ENCODE data around the gene SLC26A1. TPM values are rescaled to one million over a fixed set of nuclear protein-coding genes. Genes with fewer than 3 reads are reported as not detected.

Gene SLC26A1
- total and polyA plus RNA-seq, 8 donors, result 0.35 to 8.6 (median 5.2) TPM

DNA sequence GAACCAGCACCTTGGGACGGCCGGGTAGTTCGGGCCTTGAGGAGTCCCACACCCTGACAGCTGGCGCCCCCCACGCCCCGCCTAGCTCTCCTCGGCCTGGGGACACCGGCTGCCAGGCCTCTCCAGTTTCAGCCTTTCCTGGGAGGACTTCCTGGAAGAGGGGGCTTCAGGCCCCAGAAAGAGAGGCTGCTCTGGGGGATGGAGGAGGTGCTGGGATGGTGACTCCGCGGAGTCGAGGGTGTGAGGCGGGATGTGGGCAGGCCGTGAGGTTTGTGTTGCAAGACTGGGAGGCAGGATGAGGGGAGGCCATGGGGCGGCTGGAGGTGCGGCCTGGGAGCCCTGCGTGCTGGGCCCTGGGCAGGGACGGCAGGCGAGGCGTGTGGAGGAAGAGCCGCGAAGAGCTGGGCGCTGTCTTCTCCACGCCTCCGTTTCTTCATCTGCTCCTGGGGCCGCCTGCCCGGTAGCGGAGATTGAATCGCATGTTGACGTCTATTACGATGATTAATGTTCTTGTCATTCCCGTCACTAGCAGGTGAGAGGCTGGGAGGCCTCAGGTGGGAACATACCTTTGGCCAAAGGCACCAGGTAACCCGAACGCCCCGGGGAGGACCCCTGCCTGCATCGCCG lies 17.3 kb upstream of the SLC26A1 start:
- intact Hi-C loops (cut with DNase I), result no loop called here
- Histone ChIP-seq H3K4me1 (peaks cover 15 to 29% of the 10 kb centered on the region in 2 donors), H3K27ac (peak overlapping the region; percentile 56 to 66), H3K27me3 (peaks cover 20 to 57% of the 10 kb centered on the region in 2 donors), H3K9me3 (no peaks in the 10 kb centered on the region), H3K4me3 (peak overlapping the region; percentile 56 to 62), H3K36me3 (no peaks in the 10 kb centered on the region)
- DNase-seq (peak; percentile 29 to 91 (median 59)), ATAC-seq (peak; percentile 51)
- TF ChIP-seq, protein P1, sequence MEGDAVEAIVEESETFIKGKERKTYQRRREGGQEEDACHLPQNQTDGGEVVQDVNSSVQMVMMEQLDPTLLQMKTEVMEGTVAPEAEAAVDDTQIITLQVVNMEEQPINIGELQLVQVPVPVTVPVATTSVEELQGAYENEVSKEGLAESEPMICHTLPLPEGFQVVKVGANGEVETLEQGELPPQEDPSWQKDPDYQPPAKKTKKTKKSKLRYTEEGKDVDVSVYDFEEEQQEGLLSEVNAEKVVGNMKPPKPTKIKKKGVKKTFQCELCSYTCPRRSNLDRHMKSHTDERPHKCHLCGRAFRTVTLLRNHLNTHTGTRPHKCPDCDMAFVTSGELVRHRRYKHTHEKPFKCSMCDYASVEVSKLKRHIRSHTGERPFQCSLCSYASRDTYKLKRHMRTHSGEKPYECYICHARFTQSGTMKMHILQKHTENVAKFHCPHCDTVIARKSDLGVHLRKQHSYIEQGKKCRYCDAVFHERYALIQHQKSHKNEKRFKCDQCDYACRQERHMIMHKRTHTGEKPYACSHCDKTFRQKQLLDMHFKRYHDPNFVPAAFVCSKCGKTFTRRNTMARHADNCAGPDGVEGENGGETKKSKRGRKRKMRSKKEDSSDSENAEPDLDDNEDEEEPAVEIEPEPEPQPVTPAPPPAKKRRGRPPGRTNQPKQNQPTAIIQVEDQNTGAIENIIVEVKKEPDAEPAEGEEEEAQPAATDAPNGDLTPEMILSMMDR (IDR thresholded peaks at IDR 0.05), result no peak

DNA sequence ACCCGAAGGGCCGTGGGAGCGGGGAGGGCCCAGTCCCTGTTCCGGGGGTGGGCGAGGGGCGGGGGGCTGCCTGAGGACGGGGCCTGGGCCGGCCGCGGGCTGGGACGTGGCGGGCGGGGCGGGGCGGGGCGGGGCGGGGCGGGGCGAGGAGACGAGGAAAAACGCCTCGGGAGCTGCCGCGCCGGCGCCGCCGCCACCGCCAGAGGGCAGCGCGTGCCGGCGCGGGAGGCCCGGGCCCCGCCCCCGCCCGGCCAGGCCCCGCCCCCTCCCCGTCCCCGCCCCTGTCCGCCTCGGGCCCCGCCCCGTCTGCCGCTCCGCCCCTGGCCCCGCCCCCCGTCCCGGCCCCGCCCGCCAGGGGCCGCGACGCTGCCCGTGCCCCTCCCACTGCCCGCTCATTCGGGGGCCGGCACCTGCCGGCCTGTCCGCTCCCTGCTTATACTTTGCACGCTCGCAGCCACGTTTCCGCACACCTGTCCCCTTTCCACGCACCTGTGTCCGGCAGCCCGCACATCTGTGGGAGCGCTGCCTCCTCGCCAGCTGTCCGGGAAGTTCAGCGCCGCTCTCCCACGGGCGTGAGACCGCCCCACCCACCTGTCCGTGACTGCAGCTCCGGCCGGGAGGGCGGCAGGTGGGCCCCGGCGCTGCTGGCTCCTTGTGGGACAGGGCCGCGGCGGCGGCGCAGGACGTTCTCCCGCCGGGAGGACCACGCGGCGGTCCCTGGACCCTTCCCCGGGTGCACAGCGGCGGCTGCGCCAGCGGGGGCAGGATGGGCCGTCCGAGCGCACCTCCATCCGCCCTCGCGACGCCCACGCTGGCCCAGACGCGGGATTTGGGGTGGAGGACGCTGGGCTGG lies 16.6 kb upstream of the SLC26A1 start:
- Histone ChIP-seq H3K27ac (peak overlapping the region in 1 of 2 donors; percentile 66), H3K4me1 (peaks cover 15 to 29% of the 10 kb centered on the region in 2 donors), H3K9me3 (no peaks in the 10 kb centered on the region), H3K4me3 (peak overlapping the region; percentile 56 to 62), H3K36me3 (no peaks in the 10 kb centered on the region), H3K27me3 (peaks cover 25 to 64% of the 10 kb centered on the region in 2 donors)
- intact Hi-C loops (cut with DNase I), result no loop called here
- peak; percentile 43 to 93 (median 72) for DNase-seq
- peak; percentile 78 for ATAC-seq
- TF ChIP-seq, protein P1 (IDR thresholded peaks at IDR 0.05), result no peak

DNA sequence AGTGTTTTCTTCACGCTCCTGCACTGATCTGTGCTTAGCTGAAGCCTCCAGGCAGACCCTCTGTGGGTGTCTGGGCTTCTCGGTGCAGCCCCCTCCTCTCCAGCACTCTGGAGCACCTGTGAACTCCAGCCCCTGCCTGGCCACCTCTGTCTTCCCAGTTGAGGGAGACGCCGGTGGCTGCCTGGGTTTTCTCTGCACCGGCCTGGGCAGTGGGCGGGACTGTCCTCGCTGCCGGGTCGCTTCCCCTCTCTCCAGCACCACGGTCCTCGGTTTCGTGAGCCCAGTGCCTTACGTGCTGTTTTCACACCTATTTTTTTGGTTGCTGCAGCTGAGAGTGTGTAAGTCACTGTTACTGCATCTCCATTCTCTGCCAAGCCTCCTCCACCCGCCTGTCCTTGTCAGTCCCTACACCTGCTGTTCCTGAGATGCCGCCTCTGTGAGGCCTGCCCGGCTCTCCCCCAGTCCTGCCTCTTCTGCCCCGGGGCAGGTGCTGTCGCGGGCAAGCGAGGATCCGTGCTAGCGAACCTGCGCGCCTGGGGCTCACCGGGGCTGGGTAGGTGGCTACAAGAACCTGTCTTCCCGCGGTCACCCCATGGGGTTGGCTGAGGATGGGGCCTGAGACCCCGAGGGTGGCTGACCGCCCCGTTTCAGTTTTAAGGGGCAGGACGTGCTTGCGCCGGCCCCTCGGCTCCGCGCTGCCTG lies 15.8 kb upstream of the SLC26A1 start:
- DNase-seq, result peak in 1 of 4 donors; percentile 59
- H3K27ac ChIP-seq, result no peak overlapping the region
- intact Hi-C loops (cut with DNase I), result no loop called here

DNA sequence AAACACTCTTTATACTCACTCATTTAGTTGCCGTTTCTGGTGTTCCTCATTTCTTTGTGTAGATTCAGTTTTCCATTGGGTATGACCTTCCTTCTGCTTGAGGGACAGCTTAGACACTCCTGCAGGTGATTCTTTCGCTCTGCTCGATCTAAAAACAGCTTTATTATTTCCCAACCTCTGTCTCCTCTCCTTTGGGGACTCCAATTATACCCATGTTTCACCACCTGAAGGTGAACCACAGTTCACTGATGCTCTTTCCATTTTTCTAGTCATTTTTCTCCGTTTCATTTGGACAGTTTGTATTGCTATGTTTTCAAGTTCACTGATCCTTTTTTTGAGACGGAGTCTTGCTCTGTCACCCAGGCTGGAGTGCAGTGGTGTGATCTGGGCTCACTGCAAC lies 13.7 kb upstream of the SLC26A1 start:
- H3K27me3 ChIP-seq, result peaks cover 52 to 84% of the 10 kb centered on the region in 2 donors
- no peak for DNase-seq
- intact Hi-C loops (cut with DNase I), result no loop called here
- TF ChIP-seq, protein P1 (IDR thresholded peaks at IDR 0.05), result no peak
- no peak overlapping the region for H3K27ac ChIP-seq
- H3K36me3 ChIP-seq, result no peaks in the 10 kb centered on the region
- H3K9me3 ChIP-seq, result no peaks in the 10 kb centered on the region
- peaks cover 15 to 37% of the 10 kb centered on the region in 2 donors for H3K4me1 ChIP-seq
- H3K4me3 ChIP-seq, result no peak overlapping the region
- ATAC-seq, result no peak

More for the DNA sequence above, 15.8 kb upstream of the SLC26A1 start:
- H3K36me3 ChIP-seq, result no peaks in the 10 kb centered on the region
- peaks cover 15 to 29% of the 10 kb centered on the region in 2 donors for H3K4me1 ChIP-seq
- peaks cover 31 to 72% of the 10 kb centered on the region in 2 donors for H3K27me3 ChIP-seq
- H3K4me3 ChIP-seq, result peak overlapping the region; percentile 39 to 53
- TF ChIP-seq, protein P1 (IDR thresholded peaks at IDR 0.05), result no peak
- peak; percentile 2 for ATAC-seq
- no peaks in the 10 kb centered on the region for H3K9me3 ChIP-seq
